ENCODE results near the gene TMEM150C. TPM values are rescaled to one million over a fixed set of nuclear protein-coding genes. Genes with fewer than 3 reads are reported as not detected.

Gene TMEM150C
- total RNA-seq, 6 experiments from 2014 or later, result 3.5 to 11.8 (median 6.8) TPM

DNA sequence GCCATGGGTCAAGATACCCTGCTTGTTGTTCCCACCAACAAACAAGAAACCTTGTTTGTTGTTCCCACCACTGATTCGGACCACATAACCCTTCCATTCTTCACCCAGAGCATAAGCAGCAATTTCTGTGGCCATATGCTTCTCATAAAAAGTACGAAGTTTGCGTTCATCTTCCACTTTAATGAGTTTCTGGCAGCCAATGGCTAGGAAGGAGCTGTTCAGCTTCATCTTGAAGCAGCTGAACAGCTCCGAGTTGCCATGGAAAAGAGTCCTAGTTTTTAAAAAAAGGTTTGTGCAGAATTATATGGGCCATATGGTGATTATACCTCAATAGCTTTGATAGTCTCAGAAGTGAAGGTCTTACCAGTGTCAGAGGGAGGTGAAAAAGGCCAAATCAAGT is 66.1 kb downstream of the TMEM150C start:
- no peak for TF ChIP-seq POLR2A (IDR thresholded peaks at IDR 0.05)
- intact Hi-C loops (cut with DNase I), result no loop called here
- WGBS (ENCODE audit: insufficient coverage, low coverage, low lambda C conversion rate, missing lambda C conversion rate), result 88% methylated on average over 4 of the region's 4 CpGs
- Histone ChIP-seq H3K36me3 (no peaks in the 10 kb centered on the region), H3K27me3 (no peaks in the 10 kb centered on the region), H3K4me1 (peaks cover 0 to 6% (median 2%) of the 10 kb centered on the region in 4 donors), H3K4me3 (no peak overlapping the region), H3K27ac (no peak overlapping the region), H3K9me3 (no peaks in the 10 kb centered on the region)
- ATAC-seq, result no peak
- DNase-seq, result no peak

DNA sequence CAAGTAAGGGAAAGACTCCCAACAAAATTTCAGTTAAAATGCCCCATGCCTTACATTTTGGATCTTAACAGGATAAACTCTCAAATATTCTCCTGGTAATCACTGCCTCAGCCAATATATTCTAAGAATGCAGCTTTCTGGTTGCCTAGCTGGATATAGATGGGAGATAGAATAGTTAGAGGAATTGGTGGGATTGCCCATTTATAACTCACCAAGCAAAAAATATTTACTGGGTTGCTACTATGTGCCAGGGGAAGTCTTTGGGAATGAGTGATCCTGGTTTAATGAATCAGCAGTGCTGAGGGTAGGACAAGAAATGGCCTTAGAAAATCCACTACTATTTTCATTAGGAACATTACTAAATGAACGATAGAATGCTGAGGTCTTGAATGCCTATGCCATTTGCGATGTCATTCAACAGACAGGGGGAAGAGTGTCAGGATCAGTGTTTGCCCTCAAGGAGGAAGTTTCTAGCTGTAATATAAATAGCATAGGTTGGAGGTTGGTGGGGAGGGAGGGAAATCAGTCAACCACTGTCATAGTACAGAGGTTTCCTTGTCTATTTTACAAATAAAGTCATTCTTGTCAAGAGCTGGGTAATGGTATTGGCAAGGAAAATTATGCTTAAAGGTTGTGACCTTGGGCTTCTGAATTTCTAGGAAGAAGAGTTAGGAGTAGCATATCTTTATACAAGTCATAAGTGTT is 67.9 kb downstream of the TMEM150C start:
- Histone ChIP-seq H3K4me1 (peaks cover 0 to 6% (median 2%) of the 10 kb centered on the region in 4 donors), H3K9me3 (no peaks in the 10 kb centered on the region), H3K4me3 (no peak overlapping the region), H3K27me3 (no peaks in the 10 kb centered on the region), H3K27ac (no peak overlapping the region), H3K36me3 (no peaks in the 10 kb centered on the region)
- intact Hi-C loops (cut with DNase I), result no loop called here
- ATAC-seq (no peak), DNase-seq (no peak)
- TF ChIP-seq, protein P1, sequence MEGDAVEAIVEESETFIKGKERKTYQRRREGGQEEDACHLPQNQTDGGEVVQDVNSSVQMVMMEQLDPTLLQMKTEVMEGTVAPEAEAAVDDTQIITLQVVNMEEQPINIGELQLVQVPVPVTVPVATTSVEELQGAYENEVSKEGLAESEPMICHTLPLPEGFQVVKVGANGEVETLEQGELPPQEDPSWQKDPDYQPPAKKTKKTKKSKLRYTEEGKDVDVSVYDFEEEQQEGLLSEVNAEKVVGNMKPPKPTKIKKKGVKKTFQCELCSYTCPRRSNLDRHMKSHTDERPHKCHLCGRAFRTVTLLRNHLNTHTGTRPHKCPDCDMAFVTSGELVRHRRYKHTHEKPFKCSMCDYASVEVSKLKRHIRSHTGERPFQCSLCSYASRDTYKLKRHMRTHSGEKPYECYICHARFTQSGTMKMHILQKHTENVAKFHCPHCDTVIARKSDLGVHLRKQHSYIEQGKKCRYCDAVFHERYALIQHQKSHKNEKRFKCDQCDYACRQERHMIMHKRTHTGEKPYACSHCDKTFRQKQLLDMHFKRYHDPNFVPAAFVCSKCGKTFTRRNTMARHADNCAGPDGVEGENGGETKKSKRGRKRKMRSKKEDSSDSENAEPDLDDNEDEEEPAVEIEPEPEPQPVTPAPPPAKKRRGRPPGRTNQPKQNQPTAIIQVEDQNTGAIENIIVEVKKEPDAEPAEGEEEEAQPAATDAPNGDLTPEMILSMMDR (IDR thresholded peaks at IDR 0.05), result no peak
- TF ChIP-seq POLR2A (IDR thresholded peaks at IDR 0.05), result no peak
- 92% methylated on average over 2 of the region's 2 CpGs for WGBS (ENCODE audit: insufficient coverage, low coverage, low lambda C conversion rate, missing lambda C conversion rate)

DNA sequence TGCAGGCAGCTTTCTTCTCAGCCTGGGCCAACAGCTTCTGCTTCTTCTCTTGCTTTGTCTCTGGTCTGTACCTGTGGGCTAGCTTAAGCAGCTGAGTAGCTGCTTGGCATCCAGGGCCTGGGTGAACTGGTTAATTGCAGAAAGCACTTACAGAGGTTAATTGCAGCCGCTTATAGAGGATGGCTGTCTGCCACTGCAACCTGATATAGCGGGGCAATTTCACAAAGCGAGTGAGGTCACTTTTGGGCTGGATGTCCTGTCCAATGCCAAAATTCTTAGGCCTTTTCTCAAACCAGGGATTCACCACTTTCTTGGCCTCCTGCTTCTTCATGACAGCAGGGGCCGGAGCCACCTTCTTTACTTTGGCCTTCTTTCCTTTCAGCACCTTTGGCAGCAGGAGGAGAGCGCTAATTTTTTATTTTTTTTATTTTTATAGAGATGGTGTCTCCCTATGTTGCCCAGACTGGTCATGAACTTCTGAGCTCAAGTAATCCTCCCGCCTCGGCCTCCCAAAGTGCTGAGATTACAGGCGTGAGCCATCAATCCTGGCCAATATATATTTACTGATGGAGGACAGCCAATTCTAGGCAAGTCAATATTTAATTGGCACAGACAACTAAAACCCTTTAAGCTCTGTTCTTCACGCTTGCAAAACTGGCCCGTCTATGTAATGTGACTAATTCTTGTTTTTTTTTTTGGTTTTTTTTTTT is 70.4 kb downstream of the TMEM150C start:
- H3K36me3 ChIP-seq, result no peaks in the 10 kb centered on the region
- ATAC-seq, result peak; percentile 83 to 93 (median 88)
- DNase-seq, result no peak
- no peaks in the 10 kb centered on the region for H3K9me3 ChIP-seq
- no peak overlapping the region for H3K4me3 ChIP-seq
- no peaks in the 10 kb centered on the region for H3K27me3 ChIP-seq
- no peak for TF ChIP-seq POLR2A (IDR thresholded peaks at IDR 0.05)
- TF ChIP-seq, protein P1 (IDR thresholded peaks at IDR 0.05), result no peak
- peaks cover 0 to 6% (median 2%) of the 10 kb centered on the region in 4 donors for H3K4me1 ChIP-seq
- intact Hi-C loops (cut with DNase I), result no loop called here
- 52% methylated on average over 10 of the region's 10 CpGs for WGBS (ENCODE audit: insufficient coverage, low coverage, low lambda C conversion rate, missing lambda C conversion rate)
- H3K27ac ChIP-seq, result peak overlapping the region in 1 of 3 donors; percentile 39

DNA sequence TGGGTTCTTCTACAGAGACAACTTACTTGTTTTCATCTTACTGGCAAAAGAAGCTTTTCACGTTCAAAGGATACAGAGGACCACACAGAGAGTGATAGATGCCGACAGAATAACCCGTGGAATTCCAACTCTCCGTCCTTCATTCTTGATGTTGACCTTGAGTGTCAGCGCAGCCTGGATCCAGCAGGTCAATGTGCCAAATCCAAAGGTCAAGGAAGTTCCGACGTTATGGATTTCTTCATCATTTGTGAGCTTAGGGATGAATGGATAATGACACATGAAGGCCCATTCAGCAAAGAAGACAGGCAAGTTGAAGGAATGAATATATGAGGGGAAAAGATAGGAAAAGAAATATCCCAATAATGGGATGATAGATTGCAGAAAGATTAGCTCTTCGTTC is 71.8 kb downstream of the TMEM150C start:
- TF ChIP-seq POLR2A (IDR thresholded peaks at IDR 0.05), result no peak
- TF ChIP-seq, protein P1 (IDR thresholded peaks at IDR 0.05), result no peak
- WGBS (ENCODE audit: insufficient coverage, low coverage, low lambda C conversion rate, missing lambda C conversion rate), result 39% methylated on average over 7 of the region's 8 CpGs
- no peak overlapping the region for H3K27ac ChIP-seq
- DNase-seq (no peak), ATAC-seq (peak in 1 of 4 donors; percentile 11)
- H3K4me1 ChIP-seq, result peaks cover 0 to 6% (median 2%) of the 10 kb centered on the region in 4 donors
- no peak overlapping the region for H3K4me3 ChIP-seq
- H3K9me3 ChIP-seq, result no peaks in the 10 kb centered on the region
- intact Hi-C loops (cut with DNase I), result no loop called here
- H3K36me3 ChIP-seq, result no peaks in the 10 kb centered on the region
- H3K27me3 ChIP-seq, result no peaks in the 10 kb centered on the region

DNA sequence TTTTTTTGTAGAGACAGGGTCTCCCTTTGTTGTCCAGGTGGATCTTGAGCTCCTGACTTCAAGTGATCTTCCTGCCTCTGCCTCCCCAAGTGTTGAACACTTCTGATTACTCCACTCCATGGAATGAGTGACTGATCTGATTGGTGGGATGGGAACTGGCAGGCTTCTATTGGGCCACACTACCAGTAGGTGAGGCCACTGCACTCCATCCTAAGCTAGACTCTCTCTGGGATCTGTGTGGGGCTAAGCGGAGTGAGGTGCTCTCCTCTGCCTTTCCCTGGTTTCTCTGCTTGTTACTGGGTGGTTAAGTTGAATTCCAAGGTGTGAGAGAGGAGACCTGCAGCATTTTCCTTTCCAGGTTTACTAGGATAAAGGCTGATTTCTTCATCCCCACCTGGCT is 72.7 kb downstream of the TMEM150C start:
- no peak overlapping the region for H3K27ac ChIP-seq
- no peak for TF ChIP-seq POLR2A (IDR thresholded peaks at IDR 0.05)
- TF ChIP-seq, protein P1 (IDR thresholded peaks at IDR 0.05), result no peak
- intact Hi-C loops (cut with DNase I), result no loop called here
- H3K4me1 ChIP-seq, result peaks cover 0 to 6% (median 2%) of the 10 kb centered on the region in 4 donors
- no peak for ATAC-seq
- no peaks in the 10 kb centered on the region for H3K27me3 ChIP-seq
- no peak for DNase-seq
- no CpG with 5 or more reads among the region's 1 CpG for WGBS (ENCODE audit: insufficient coverage, low coverage, low lambda C conversion rate, missing lambda C conversion rate)
- H3K9me3 ChIP-seq, result no peaks in the 10 kb centered on the region
- H3K36me3 ChIP-seq, result no peaks in the 10 kb centered on the region
- no peak overlapping the region for H3K4me3 ChIP-seq

All from right lobe of liver (tissue), 6 donors.